ENCODE measurements around the gene CYTH3.

- TF ChIP-seq CTCF (IDR thresholded peaks at IDR 0.05) = no peak
- TF ChIP-seq POLR2A (IDR thresholded peaks at IDR 0.05) = no peak
Observed at GRCh38 chr7:6279341-6279740, 6.9 kb upstream of the CYTH3 start.

All from ovary (tissue), 3 donors.